ENCODE data around the gene ENOPH1. TPM values are rescaled to one million over a fixed set of nuclear protein-coding genes. Genes with fewer than 3 reads are reported as not detected.

ENOPH1 gene
- polyA plus RNA-seq, 1 donor from 2014 or later = 159 TPM

DNA sequence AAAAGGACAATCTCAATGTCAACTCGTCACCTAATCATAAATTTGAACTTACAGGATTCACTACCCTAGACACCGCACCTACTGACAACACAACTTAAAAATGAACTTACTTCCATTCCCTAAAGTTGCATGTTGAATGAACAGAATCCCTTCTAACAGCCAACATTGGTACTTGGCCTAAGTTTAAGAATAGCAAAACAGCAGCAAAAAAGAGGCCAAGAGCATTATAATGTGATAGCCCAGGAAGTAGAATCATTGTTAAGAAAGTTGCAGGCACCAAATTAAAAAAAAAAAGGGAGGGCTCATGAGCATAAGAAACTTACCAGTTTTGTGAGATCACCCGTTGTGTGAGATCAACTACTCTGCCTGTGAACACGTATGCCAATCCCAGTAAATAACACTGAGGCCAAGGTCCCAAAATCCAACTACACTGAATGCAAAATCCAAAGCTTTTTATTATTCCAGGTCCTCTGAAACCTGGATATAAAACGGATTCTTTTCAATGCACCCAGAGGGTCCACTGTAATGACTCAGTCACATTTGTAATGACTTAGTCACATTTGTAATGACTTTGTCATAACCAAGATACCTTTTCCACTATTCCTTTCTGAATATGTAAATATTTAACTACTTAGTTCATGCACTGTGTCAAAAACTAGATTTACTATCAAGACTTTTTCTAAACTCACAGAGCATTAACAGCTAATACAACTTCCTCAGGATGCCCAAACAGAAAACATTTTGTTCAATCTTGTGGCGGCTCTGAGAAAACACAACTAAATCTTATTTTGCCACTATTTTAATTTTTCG is 6.9 kb upstream of the ENOPH1 start:
- no peaks in the 10 kb centered on the region for H3K27me3 ChIP-seq (ENCODE audit: insufficient read depth, low read depth, low read length)
- no peaks in the 10 kb centered on the region for H3K9me3 ChIP-seq (ENCODE audit: low read length)
- no peak overlapping the region for H2AFZ ChIP-seq (ENCODE audit: low read depth, low read length)
- peaks cover 48% of the 10 kb centered on the region for H3K79me2 ChIP-seq (replicated peaks; ENCODE audit: insufficient read depth, low read length)
- peaks cover 3% of the 10 kb centered on the region for H3F3A ChIP-seq (ENCODE audit: insufficient read depth, low read length, poor library complexity, severe bottlenecking)
- H3K9me2 ChIP-seq (ENCODE audit: insufficient read depth, low read length) = no peaks in the 10 kb centered on the region
- peaks cover 41% of the 10 kb centered on the region for H3K36me3 ChIP-seq (ENCODE audit: insufficient read depth, low read length)
- H3K4me3 ChIP-seq (ENCODE audit: low read length) = no peak overlapping the region
- TF ChIP-seq, protein P1, sequence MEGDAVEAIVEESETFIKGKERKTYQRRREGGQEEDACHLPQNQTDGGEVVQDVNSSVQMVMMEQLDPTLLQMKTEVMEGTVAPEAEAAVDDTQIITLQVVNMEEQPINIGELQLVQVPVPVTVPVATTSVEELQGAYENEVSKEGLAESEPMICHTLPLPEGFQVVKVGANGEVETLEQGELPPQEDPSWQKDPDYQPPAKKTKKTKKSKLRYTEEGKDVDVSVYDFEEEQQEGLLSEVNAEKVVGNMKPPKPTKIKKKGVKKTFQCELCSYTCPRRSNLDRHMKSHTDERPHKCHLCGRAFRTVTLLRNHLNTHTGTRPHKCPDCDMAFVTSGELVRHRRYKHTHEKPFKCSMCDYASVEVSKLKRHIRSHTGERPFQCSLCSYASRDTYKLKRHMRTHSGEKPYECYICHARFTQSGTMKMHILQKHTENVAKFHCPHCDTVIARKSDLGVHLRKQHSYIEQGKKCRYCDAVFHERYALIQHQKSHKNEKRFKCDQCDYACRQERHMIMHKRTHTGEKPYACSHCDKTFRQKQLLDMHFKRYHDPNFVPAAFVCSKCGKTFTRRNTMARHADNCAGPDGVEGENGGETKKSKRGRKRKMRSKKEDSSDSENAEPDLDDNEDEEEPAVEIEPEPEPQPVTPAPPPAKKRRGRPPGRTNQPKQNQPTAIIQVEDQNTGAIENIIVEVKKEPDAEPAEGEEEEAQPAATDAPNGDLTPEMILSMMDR (IDR thresholded peaks at IDR 0.05; ENCODE audit: poor library complexity, severe bottlenecking) = no peak
- no peak for TF ChIP-seq EZH2 (IDR thresholded peaks at IDR 0.05; ENCODE audit: borderline replicate concordance, insufficient read depth, low read length, poor library complexity, severe bottlenecking)
- TF ChIP-seq MXI1 (conservative IDR thresholded peaks at IDR 0.05; ENCODE audit: poor library complexity, severe bottlenecking) = no peak
- TF ChIP-seq, protein P2, sequence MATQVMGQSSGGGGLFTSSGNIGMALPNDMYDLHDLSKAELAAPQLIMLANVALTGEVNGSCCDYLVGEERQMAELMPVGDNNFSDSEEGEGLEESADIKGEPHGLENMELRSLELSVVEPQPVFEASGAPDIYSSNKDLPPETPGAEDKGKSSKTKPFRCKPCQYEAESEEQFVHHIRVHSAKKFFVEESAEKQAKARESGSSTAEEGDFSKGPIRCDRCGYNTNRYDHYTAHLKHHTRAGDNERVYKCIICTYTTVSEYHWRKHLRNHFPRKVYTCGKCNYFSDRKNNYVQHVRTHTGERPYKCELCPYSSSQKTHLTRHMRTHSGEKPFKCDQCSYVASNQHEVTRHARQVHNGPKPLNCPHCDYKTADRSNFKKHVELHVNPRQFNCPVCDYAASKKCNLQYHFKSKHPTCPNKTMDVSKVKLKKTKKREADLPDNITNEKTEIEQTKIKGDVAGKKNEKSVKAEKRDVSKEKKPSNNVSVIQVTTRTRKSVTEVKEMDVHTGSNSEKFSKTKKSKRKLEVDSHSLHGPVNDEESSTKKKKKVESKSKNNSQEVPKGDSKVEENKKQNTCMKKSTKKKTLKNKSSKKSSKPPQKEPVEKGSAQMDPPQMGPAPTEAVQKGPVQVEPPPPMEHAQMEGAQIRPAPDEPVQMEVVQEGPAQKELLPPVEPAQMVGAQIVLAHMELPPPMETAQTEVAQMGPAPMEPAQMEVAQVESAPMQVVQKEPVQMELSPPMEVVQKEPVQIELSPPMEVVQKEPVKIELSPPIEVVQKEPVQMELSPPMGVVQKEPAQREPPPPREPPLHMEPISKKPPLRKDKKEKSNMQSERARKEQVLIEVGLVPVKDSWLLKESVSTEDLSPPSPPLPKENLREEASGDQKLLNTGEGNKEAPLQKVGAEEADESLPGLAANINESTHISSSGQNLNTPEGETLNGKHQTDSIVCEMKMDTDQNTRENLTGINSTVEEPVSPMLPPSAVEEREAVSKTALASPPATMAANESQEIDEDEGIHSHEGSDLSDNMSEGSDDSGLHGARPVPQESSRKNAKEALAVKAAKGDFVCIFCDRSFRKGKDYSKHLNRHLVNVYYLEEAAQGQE (IDR thresholded peaks at IDR 0.05; ENCODE audit: borderline replicate concordance) = no peak
- no peak for TF ChIP-seq EP300 (conservative IDR thresholded peaks at IDR 0.05; ENCODE audit: poor library complexity, severe bottlenecking)
- no peak for TF ChIP-seq TAF1 (IDR thresholded peaks at IDR 0.05; ENCODE audit: low read depth)
- TF ChIP-seq RAD21 (conservative IDR thresholded peaks at IDR 0.05) = no peak
- no peak for TF ChIP-seq POLR2AphosphoS5 (IDR thresholded peaks at IDR 0.05)
- no peak for TF ChIP-seq SMC3 (conservative IDR thresholded peaks at IDR 0.05; ENCODE audit: poor library complexity)
- H3K9ac ChIP-seq (ENCODE audit: low read length) = no peak overlapping the region
- peaks cover 48% of the 10 kb centered on the region for H4K20me1 ChIP-seq (ENCODE audit: insufficient read depth)
- no peak overlapping the region for H3K27ac ChIP-seq (ENCODE audit: low read length)
- H3K4me2 ChIP-seq (ENCODE audit: low read length) = no peak overlapping the region

DNA sequence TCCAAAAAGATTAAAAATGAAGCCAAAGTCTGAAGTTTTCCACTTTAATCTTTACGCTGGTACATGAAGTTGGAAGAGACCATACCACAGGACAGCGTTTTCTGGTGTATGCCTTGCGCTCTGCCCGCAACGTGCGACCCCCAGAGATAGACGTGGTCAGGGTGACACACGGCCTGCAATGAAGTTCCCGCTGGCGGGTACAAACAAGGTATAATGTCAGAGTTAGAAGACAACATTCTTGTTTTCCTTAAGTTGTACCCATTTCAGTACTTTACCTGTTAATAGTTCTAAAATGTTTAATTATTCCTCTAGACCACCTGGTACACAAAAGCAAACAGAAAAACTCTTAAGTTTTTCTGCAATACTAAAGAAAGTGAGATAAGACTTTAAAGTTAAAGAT is 4.9 kb upstream of the ENOPH1 start:
- Histone ChIP-seq H3F3A (ENCODE audit: insufficient read depth, low read length, poor library complexity, severe bottlenecking) (peaks cover 3% of the 10 kb centered on the region), H3K4me3 (ENCODE audit: low read length) (peak overlapping the region; percentile 82), H3K9me3 (ENCODE audit: low read length) (no peaks in the 10 kb centered on the region), H3K27me3 (ENCODE audit: insufficient read depth, low read depth, low read length) (no peaks in the 10 kb centered on the region), H3K9ac (ENCODE audit: low read length) (no peak overlapping the region), H3K9me2 (ENCODE audit: insufficient read depth, low read length) (no peaks in the 10 kb centered on the region), H2AFZ (ENCODE audit: low read depth, low read length) (no peak overlapping the region), H4K20me1 (ENCODE audit: insufficient read depth) (peaks cover 51% of the 10 kb centered on the region), H3K79me2 (replicated peaks; ENCODE audit: insufficient read depth, low read length) (peaks cover 52% of the 10 kb centered on the region), H3K4me2 (ENCODE audit: low read length) (no peak overlapping the region), H3K27ac (ENCODE audit: low read length) (no peak overlapping the region), H3K36me3 (ENCODE audit: insufficient read depth, low read length) (peaks cover 41% of the 10 kb centered on the region)
- TF ChIP-seq RAD21 (conservative IDR thresholded peaks at IDR 0.05) (no peak), POLR2AphosphoS5 (IDR thresholded peaks at IDR 0.05) (no peak)
